Measurements from ENCODE around the gene NKX6-1. TPM values are rescaled to one million over a fixed set of nuclear protein-coding genes. Genes with fewer than 3 reads are reported as not detected.

Gene NKX6-1
- polyA plus RNA-seq, 1 of the 3 experiments (the other 2 are of a cell fraction): not detected

GRCh38 chr4:84451546-84451945 lies 47.5 kb downstream of the NKX6-1 start (continued):
- TF ChIP-seq CTCF (IDR thresholded peaks at IDR 0.05) (peak; percentile 59), NRF1 (IDR thresholded peaks at IDR 0.05; ENCODE audit: low read depth, low read length) (no peak)

- H3K27ac ChIP-seq (ENCODE audit: low read depth in 2 of 2, low read length in 1 of 2): no peak overlapping the region
- no peak for DNase-seq
- TF ChIP-seq IRF3 (IDR thresholded peaks at IDR 0.05; ENCODE audit: low read depth, low read length): no peak
- no peak for TF ChIP-seq POLR2AphosphoS5 (IDR thresholded peaks at IDR 0.05; ENCODE audit: low read depth, low read length)
- no peak for TF ChIP-seq PBX3 (IDR thresholded peaks at IDR 0.05)
- WGBS (ENCODE audit: low lambda C conversion rate): 16% methylated on average over 5 of the region's 5 CpGs
- no peaks in the 10 kb centered on the region for H3K4me1 ChIP-seq (ENCODE audit: control insufficient read depth in 1 of 2, insufficient read depth in 2 of 2, low read depth in 1 of 2, low read length in 1 of 2)
- no peak overlapping the region for H3K9ac ChIP-seq
- no peaks in the 10 kb centered on the region for H4K20me1 ChIP-seq (ENCODE audit: insufficient read depth)
- no peaks in the 10 kb centered on the region for H3K36me3 ChIP-seq (replicated peaks in 1 of 2; ENCODE audit: control insufficient read depth in 1 of 2, insufficient read depth in 2 of 2, low read length in 1 of 2)
- no peaks in the 10 kb centered on the region for H3K79me2 ChIP-seq (ENCODE audit: insufficient read depth)
- H3K4me2 ChIP-seq: no peak overlapping the region
- no peaks in the 10 kb centered on the region for H3K9me2 ChIP-seq
- no peaks in the 10 kb centered on the region for H3K9me3 ChIP-seq
- no peak overlapping the region for H3K4me3 ChIP-seq (ENCODE audit: low read depth in 2 of 2, low read length in 1 of 2)
- ChIA-PET POLR2A (no interaction called here), CTCF (interaction anchor here (0.5 kb wide), 1 partner anchor 672 kb away, joined by 3 read pairs; no protein-coding TSS in a partner anchor)
- no peaks in the 10 kb centered on the region for H3K27me3 ChIP-seq (ENCODE audit: insufficient read depth)
- H2AFZ ChIP-seq (ENCODE audit: low read depth): no peak overlapping the region
- H3F3A ChIP-seq (replicated peaks; ENCODE audit: insufficient read depth): no peaks in the 10 kb centered on the region
These were observed 55.6 kb downstream of the NKX6-1 start for GRCh38 chr4:84443523-84443922.

- H3K27ac ChIP-seq (ENCODE audit: low read depth in 2 of 2, low read length in 1 of 2): no peak overlapping the region
- DNase-seq: no peak
- no peak overlapping the region for H2AFZ ChIP-seq (ENCODE audit: low read depth)
- CTCF ChIA-PET: no interaction called here
- H3K9me2 ChIP-seq: no peaks in the 10 kb centered on the region
- H3K9me3 ChIP-seq: no peaks in the 10 kb centered on the region
- no peaks in the 10 kb centered on the region for H3K79me2 ChIP-seq (ENCODE audit: insufficient read depth)
- 16% methylated on average over 2 of the region's 2 CpGs for WGBS (ENCODE audit: low lambda C conversion rate)
- no peaks in the 10 kb centered on the region for H3K27me3 ChIP-seq (ENCODE audit: insufficient read depth)
- H3K4me1 ChIP-seq (ENCODE audit: control insufficient read depth in 1 of 2, insufficient read depth in 2 of 2, low read depth in 1 of 2, low read length in 1 of 2): no peaks in the 10 kb centered on the region
- POLR2A ChIA-PET: no interaction called here
- H3F3A ChIP-seq (replicated peaks; ENCODE audit: insufficient read depth): no peaks in the 10 kb centered on the region
- H3K4me2 ChIP-seq: no peak overlapping the region
- TF ChIP-seq TAF1 (IDR thresholded peaks at IDR 0.05; ENCODE audit: borderline replicate concordance, low read depth, low read length) (no peak), SIN3A (IDR thresholded peaks at IDR 0.05; ENCODE audit: borderline replicate concordance, low read depth, low read length) (no peak), GATA2 (CRISPR knock-in tag; IDR thresholded peaks at IDR 0.05) (no peak), POLR2AphosphoS5 (IDR thresholded peaks at IDR 0.05; ENCODE audit: low read depth, low read length) (no peak), FOSL2 (IDR thresholded peaks at IDR 0.05; ENCODE audit: borderline replicate concordance, low read depth) (no peak), RAD21 (IDR thresholded peaks at IDR 0.05; ENCODE audit: low read length) (no peak), EP300 (IDR thresholded peaks at IDR 0.05; ENCODE audit: borderline replicate concordance in 1 of 2, low read depth in 1 of 2, low read length in 1 of 2) (no peak), PBX3 (IDR thresholded peaks at IDR 0.05) (no peak), CHD2 (IDR thresholded peaks at IDR 0.05; ENCODE audit: low read length, partially characterized antibody) (no peak), JUND (IDR thresholded peaks at IDR 0.05) (no peak), NFIC (IDR thresholded peaks at IDR 0.05; ENCODE audit: borderline replicate concordance) (no peak), USF1 (IDR thresholded peaks at IDR 0.05; ENCODE audit: borderline replicate concordance, low read depth) (no peak)
- H3K4me3 ChIP-seq (ENCODE audit: low read depth in 2 of 2, low read length in 1 of 2): no peak overlapping the region
- no peaks in the 10 kb centered on the region for H4K20me1 ChIP-seq (ENCODE audit: insufficient read depth)
- no peaks in the 10 kb centered on the region for H3K36me3 ChIP-seq (replicated peaks in 1 of 2; ENCODE audit: control insufficient read depth in 1 of 2, insufficient read depth in 2 of 2, low read length in 1 of 2)
- no peak overlapping the region for H3K9ac ChIP-seq
These were observed 56.3 kb downstream of the NKX6-1 start for GRCh38 chr4:84442778-84443177.

Measured in SK-N-SH (cell line).